Measurements from ENCODE around the gene RAI1. TPM values are rescaled to one million over a fixed set of nuclear protein-coding genes. Genes with fewer than 3 reads are reported as not detected.

RAI1 gene
- total and polyA plus RNA-seq, 2 of the 13 experiments (the other 11 are each of a cell fraction or from before 2014, with no cell fraction given), result 3.4 to 5.2 TPM

DNA sequence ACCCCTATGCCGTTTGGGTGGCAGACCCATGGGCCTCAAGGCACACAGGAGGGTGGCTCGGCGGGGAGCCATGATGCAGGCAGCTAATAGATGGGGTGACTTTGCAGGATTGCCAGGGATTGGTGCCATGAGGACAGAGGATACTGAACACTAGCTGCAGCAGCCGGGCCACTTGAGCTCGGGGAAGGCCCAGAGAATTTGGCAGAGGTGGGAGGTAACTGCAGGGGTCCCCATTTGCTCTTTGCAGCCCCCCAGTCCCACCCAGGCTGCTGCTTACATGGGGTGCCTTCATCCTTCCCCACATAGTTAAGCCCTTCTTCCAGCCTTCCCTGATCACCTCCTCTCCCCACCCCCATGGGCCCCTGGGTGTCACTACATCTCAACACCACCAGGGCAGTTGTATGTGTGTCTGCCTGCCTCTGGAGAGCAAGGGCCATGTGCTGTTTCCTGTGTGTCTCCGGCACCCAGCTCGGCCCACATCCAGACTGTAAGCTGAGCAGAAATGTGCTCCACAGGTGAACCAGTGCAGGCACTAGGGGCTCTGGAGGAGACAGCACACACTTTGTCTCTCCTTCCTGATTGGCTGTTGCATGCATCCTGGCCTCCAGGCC is 103.5 kb downstream of the RAI1 start (continued):
- TF ChIP-seq MAFG (CRISPR knock-in tag; IDR thresholded peaks at IDR 0.05) (no peak), SMC3 (IDR thresholded peaks at IDR 0.05; ENCODE audit: low read length) (peak; percentile 11; the same call in 1 of the 2 replicates), ZFX (CRISPR knock-in tag; IDR thresholded peaks at IDR 0.05; ENCODE audit: low read depth) (peak; percentile 46; the same call in 1 of the 2 replicates), NFYB (CRISPR knock-in tag; IDR thresholded peaks at IDR 0.05) (0 out of 2 replicates have a peak, but pooled peaks have one; percentile 25), TARDBP (CRISPR knock-in tag; IDR thresholded peaks at IDR 0.05) (0 out of 2 replicates have a peak, but pooled peaks have one; percentile 48), ZNF549 (CRISPR knock-in tag; IDR thresholded peaks at IDR 0.05) (no peak), SAP130 (CRISPR knock-in tag; IDR thresholded peaks at IDR 0.05; ENCODE audit: low read depth) (peak; percentile 72), SALL1 (CRISPR knock-in tag; IDR thresholded peaks at IDR 0.05) (0 out of 2 replicates have a peak, but pooled peaks have one; percentile 35), SP4 (CRISPR knock-in tag; IDR thresholded peaks at IDR 0.05) (0 out of 2 replicates have a peak, but pooled peaks have one; percentile 47), FOXA1 (IDR thresholded peaks at IDR 0.05) (no peak), FOXA1 (CRISPR knock-in tag; IDR thresholded peaks at IDR 0.05) (no peak), ZNF891 (CRISPR knock-in tag; IDR thresholded peaks at IDR 0.05) (no peak), DPF2 (CRISPR knock-in tag; IDR thresholded peaks at IDR 0.05; ENCODE audit: borderline replicate concordance, low read depth) (no peak), ZNF850 (CRISPR knock-in tag; conservative IDR thresholded peaks at IDR 0.05) (no peak), MXI1 (IDR thresholded peaks at IDR 0.05; ENCODE audit: borderline replicate concordance, low read depth, low read length) (peak; percentile 45; the same call in 1 of the 3 replicates), MYC (CRISPR knock-in tag; IDR thresholded peaks at IDR 0.05; ENCODE audit: borderline replicate concordance) (peak; percentile 71; the same call in 1 of the 2 replicates)
- TF ChIP-seq, protein P1, sequence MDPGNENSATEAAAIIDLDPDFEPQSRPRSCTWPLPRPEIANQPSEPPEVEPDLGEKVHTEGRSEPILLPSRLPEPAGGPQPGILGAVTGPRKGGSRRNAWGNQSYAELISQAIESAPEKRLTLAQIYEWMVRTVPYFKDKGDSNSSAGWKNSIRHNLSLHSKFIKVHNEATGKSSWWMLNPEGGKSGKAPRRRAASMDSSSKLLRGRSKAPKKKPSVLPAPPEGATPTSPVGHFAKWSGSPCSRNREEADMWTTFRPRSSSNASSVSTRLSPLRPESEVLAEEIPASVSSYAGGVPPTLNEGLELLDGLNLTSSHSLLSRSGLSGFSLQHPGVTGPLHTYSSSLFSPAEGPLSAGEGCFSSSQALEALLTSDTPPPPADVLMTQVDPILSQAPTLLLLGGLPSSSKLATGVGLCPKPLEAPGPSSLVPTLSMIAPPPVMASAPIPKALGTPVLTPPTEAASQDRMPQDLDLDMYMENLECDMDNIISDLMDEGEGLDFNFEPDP (CRISPR knock-in tag; conservative IDR thresholded peaks at IDR 0.05), result no peak
- TF ChIP-seq, protein P2, sequence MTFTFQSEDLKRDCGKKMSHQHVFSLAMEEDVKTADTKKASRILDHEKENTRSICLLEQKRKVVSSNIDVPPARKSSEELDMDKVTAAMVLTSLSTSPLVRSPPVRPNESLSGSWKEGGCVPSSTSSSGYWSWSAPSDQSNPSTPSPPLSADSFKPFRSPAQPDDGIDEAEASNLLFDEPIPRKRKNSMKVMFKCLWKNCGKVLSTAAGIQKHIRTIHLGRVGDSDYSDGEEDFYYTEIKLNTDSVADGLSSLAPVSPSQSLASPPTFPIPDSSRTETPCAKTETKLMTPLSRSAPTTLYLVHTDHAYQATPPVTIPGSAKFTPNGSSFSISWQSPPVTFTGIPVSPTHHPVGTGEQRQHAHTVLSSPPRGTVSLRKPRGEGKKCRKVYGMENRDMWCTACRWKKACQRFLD (CRISPR knock-in tag; IDR thresholded peaks at IDR 0.05; ENCODE audit: borderline replicate concordance), result no peak
- TF ChIP-seq, protein P3, sequence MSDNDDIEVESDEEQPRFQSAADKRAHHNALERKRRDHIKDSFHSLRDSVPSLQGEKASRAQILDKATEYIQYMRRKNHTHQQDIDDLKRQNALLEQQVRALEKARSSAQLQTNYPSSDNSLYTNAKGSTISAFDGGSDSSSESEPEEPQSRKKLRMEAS (IDR thresholded peaks at IDR 0.05), result peak; percentile 65
- TF ChIP-seq, protein P4, sequence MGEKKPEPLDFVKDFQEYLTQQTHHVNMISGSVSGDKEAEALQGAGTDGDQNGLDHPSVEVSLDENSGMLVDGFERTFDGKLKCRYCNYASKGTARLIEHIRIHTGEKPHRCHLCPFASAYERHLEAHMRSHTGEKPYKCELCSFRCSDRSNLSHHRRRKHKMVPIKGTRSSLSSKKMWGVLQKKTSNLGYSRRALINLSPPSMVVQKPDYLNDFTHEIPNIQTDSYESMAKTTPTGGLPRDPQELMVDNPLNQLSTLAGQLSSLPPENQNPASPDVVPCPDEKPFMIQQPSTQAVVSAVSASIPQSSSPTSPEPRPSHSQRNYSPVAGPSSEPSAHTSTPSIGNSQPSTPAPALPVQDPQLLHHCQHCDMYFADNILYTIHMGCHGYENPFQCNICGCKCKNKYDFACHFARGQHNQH (CRISPR knock-in tag; IDR thresholded peaks at IDR 0.05), result no peak
- TF ChIP-seq, protein P5, sequence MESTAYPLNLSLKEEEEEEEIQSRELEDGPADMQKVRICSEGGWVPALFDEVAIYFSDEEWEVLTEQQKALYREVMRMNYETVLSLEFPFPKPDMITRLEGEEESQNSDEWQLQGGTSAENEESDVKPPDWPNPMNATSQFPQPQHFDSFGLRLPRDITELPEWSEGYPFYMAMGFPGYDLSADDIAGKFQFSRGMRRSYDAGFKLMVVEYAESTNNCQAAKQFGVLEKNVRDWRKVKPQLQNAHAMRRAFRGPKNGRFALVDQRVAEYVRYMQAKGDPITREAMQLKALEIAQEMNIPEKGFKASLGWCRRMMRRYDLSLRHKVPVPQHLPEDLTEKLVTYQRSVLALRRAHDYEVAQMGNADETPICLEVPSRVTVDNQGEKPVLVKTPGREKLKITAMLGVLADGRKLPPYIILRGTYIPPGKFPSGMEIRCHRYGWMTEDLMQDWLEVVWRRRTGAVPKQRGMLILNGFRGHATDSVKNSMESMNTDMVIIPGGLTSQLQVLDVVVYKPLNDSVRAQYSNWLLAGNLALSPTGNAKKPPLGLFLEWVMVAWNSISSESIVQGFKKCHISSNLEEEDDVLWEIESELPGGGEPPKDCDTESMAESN (CRISPR knock-in tag; conservative IDR thresholded peaks at IDR 0.05), result no peak
- TF ChIP-seq, protein P6, sequence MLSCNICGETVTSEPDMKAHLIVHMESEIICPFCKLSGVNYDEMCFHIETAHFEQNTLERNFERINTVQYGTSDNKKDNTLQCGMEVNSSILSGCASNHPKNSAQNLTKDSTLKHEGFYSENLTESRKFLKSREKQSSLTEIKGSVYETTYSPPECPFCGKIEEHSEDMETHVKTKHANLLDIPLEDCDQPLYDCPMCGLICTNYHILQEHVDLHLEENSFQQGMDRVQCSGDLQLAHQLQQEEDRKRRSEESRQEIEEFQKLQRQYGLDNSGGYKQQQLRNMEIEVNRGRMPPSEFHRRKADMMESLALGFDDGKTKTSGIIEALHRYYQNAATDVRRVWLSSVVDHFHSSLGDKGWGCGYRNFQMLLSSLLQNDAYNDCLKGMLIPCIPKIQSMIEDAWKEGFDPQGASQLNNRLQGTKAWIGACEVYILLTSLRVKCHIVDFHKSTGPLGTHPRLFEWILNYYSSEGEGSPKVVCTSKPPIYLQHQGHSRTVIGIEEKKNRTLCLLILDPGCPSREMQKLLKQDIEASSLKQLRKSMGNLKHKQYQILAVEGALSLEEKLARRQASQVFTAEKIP (CRISPR knock-in tag; IDR thresholded peaks at IDR 0.05; ENCODE audit: borderline replicate concordance), result no peak

Data from HepG2 (cell line).